Stimulated activated CD8-positive, alpha-beta memory T cell treated with anti-CD3 and anti-CD28 coated beads, Interleukin-2, amount 100 ng/mL, for 1 hour (primary cell): ENCODE measurements around the gene FAM20C.

Experiments used
- DNase-seq, 2 donors: peaks; one replicate each; pipeline ENCODE4 v3.0.0-alpha.2; 2020; ENCODE audit warnings: low read depth in 2 of 2

FAM20C gene

DNA sequence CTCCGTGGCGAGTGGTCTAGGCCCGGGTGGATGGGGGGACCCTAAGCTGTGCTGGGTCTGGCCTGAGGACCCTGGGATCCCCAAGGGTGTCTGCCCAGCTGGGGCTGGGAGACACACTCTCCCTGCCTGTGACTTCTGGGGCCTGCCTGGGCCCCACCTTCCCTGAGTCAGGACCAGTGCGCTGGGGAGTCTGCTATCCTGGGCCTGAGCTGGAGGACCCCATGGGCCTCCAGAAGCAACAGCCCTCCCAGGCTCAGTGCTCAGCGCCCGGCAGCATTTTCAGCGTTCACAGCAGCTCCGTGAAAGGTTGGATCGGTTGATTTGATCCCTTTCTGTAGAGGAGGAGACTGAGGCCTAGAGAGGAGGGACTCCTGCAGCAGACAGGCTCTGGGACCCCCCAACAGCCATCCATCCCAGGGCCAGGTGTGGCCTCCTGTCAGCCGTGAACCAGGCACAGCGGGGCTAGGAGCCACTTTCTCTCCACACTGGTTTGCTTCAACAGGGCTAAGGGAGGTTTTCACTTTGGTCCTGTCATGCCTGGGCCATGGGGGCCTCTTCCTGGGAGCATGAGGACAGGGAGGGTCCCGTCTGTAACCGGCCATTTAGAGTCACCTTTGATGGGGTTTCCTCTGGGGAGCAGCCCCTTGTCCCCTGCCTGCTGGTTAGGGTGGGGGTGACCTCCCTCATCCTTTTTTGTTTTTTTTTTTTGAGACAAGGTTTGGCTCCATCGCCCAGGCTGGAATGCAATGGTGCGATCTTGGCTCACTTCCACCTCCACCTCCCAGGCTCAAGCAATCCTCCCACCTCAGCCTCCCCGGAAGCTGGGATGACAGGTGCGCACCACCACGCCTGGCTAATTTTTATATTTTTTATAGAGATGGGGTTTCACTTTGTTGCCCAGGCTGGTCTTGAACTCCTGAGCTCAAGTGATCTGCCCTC is 110.0 kb downstream of the FAM20C start:
- DNase-seq, result no peak

DNA sequence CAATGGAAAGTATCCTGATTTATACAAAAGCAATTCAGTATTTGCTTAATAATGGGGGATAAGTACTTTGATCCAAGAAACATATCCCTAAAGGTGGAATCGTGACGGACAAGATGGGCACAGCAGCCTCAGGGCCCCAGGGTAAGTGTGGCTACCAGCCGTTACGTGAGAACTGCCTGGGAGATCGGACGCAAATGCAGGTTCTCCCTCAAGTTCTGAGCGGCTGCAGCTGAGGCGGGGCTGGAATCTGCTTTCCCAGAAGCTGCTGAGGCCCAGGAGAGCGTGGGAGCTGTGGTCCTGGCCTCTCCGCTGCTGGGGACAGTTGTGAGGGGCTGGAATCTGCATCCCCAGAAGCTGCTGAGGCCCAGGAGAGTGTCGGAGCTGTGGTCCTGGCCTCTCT is 111.1 kb downstream of the FAM20C start:
- no peak for DNase-seq

DNA sequence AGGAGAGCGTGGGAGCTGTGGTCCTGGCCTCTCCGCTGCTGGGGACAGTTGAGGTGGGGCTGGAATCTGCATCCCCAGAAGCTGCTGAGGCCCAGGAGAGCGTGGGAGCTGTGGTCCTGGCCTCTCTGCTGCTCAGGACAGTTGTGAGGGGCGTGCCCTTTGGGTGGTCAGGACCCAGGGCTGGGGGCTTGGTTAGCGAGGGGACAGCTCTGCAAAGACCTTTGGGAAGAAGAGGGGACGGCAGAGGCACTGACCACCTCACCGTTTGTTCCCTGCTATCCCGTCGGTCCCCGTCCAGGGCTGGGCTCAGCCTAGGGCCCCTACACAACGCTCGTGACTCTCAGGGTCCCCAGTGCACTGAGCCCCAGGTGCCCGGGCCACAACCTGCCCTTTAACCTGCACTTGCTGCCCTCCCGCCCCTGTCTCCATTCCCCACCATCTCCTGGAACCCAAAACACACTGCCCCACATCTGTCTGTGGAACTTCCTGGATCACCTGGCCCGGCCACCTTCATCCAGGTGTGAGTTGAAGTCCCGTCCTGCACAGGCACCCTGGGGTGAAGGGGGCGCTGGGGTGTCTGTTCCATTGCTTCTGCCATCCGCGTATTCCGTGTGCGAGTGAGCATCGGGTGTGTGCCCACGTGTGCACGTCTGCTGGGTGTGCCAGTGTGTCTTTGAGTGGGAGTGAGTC is 111.7 kb downstream of the FAM20C start:
- no peak for DNase-seq

DNA sequence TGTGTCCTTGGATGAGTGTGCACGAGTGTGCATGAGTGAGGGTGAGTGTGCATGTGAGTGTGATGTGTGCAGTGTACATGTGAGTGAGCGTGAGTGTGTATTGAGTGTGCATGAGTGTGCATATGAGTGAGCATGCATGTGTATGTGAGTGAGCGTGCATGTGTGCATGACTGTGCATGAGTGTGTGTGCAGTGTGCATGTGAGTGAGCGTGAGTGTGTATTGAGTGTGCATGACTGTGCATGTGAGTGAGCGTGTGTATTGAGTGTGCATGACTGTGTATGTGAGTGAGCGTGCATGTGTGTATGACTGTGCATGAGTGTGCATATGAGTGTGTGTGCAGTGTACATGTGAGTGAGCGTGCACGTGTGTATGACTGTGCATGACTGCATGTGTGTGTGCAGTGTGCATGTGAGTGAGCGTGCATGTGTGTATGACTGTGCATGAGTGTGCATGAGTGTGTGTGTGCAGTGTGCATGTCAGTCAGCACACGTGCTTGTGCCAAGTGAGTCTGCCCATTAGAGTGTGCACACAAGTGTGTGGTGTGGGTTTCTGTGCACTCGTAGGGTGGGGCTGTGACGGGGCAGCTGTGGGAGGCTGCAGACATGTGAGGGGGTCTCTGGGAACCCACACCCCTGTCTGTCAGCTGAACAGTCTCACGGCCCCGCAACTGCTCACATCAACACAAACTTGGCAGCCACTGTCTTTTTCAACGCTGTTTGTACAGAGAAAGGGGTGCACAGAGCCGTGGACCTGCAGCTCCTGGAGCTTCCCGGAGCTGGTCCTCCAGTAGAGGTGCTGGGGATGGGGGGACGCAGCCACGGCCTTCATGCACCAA is 112.4 kb downstream of the FAM20C start:
- DNase-seq, result no peak

DNA sequence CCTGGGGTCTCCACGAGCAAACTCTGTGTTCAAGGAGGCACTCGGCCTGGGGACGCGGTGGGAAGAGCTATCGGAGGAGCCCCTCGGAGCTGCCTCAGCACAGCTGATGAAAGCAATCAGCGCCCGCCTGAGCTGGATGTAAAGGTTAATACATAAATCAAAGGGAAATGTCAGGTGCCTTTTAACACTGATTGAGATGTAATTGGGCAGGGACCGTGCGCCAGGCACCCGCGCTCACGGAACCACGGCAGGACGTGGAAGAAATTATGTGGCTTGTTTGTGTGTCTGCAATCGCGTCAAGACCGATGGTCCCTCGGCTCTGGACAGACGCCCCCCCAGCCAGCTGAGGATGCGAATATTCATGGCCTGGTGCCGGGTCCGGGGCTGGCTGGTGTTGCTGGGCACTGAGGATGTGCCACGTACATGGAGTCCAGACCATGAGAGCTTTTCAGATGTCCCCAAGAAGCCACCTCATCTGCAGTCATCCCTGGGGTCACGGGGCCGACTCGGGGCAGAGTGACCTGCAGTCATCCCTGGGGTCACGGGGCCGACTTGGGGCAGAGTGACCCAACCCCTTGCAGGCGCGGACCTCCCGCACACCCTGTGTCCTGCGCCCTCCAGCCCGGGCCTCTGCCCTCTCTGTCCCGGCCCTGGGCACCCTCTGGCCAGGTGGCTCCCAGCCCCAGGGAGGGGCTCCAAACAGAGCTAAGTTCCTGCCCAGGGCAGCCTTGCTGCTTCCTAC is 113.2 kb downstream of the FAM20C start:
- no peak for DNase-seq

DNA sequence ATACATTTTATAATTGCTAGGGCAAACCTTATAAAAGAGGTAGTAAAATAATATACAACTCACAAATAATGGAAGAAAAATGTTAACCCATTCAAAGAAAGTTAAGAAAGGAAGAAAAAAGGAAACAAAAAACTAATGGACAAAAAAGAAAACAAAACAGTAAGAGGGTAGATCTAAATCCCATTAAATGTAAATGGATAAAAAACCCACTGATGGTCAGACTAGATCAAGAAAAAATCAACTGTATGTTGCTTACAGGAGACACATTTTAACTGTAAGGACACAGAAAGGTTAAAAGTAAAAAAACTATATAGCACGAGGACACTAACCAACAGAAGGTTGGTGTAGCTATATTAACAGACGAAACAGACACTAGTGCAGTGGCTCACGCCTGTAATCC is 115.6 kb downstream of the FAM20C start:
- DNase-seq, result no peak

DNA sequence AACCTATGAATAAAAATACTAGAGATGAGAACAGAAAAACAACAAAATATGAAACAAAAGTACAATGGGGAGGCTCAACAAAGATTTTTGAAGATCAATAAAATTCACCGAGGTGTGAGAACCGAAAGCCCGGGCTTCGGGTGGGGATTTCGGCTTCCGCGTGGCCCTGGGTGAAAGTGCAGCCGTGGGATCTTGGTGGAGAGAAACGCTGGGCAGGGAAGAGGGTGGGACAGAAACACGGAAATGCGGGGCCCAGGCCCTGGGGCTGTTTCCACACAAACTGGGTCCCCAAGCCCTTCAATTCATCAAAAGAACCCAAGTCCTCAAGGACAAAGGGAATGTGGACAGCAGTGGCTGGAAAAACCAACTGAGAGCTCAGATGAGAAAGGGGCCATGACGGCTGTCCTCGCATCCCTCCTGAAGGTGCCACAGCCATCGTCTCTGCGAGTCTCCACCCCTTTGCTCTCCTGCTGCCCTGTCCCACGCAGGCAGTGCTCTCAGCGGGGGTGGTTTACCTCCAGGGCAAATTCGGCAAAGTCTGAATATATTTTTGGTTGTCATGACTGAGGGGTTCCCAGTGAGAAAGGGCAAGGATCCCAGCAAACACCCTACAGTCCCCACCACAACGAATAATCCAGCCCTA is 117.3 kb downstream of the FAM20C start:
- no peak for DNase-seq
